GM12878 (cell line): ENCODE measurements around the gene RWDD2A. TPM values are rescaled to one million over a fixed set of nuclear protein-coding genes. Genes with fewer than 3 reads are reported as not detected.
A peak's percentile ranks its signal among the peaks of the same experiment; 100 is the strongest.

Experiments used
- ATAC-seq: fragments of 200-7000 bp; cut with Tn5 transposase; 3 replicates; pipeline ENCODE4 v1.9.1; 2020; ENCODE audit warnings: mild to moderate bottlenecking, moderate library complexity
- BruUV-seq: library from RNA; stranded (reverse); fragments of 400-500 nt; replicated peaks from 2 replicates; lab custom pipeline; 2021; lab: Mats Ljungman, UMichigan
- CTCF ChIA-PET: fragments of 300-600 bp; sonication (Branson Sonifier 250); formaldehyde crosslinking; extraction: SDS; loops from one replicate; lab custom pipeline; 2021; ENCODE audit warnings: inconsistent platforms; lab: Yijun Ruan, JAX
- POLR2A ChIA-PET: fragments of 350-600 bp; formaldehyde crosslinking; extraction: SDS; loops from one replicate; lab custom pipeline; 2021; ENCODE audit warnings: inconsistent platforms; lab: Charles Lee
- RAD21 ChIA-PET: fragments of 300-600 bp; sonication (Branson Sonifier 250); formaldehyde crosslinking; loops from one replicate; lab custom pipeline; 2023; ENCODE audit warnings: antibody characterized with exemption; ENCODE audit not compliant: unreplicated experiment; lab: Charles Lee
- SMC1A ChIA-PET: fragments of 300-600 bp; sonication (Branson Sonifier 250); formaldehyde crosslinking; loops from one replicate; lab custom pipeline; 2023; ENCODE audit not compliant: unreplicated experiment, uncharacterized antibody; lab: Charles Lee
- DNase-seq: peaks from one replicate; pipeline ENCODE4 v3.0.0-alpha.2; 2011; ENCODE audit warnings: low read depth, low spot score
- FAIRE-seq: peaks from 3 replicates; lab custom pipeline; 2011; peaks lifted over from hg19 to GRCh38; lab: Jason Lieb, UNC
- H2AFZ ChIP-seq: 2 replicates; pipeline ENCODE4 v1.6.0; 2011; ENCODE audit warnings: low read depth, low read length, control low read depth; ENCODE audit not compliant: control insufficient read depth
- H3K27ac ChIP-seq: 2 replicates; pipeline ENCODE4 v1.5.1; 2011; ENCODE audit warnings: control low read depth; ENCODE audit not compliant: control insufficient read depth, insufficient read depth
- H3K27me3 ChIP-seq, 2 experiments: replicated peaks in 1 of 2; 2 replicates each; pipeline versions ENCODE4 v1.6.0 to v1.6.1; 2011; ENCODE audit warnings: low read length in 1 of 2; ENCODE audit not compliant: control insufficient read depth in 2 of 2, insufficient read depth in 2 of 2
- H3K36me3 ChIP-seq, 2 experiments: 2 replicates each; pipeline ENCODE4 v1.5.1; 2011; ENCODE audit warnings: low read length in 1 of 2; ENCODE audit not compliant: control insufficient read depth in 2 of 2, insufficient read depth in 2 of 2
- H3K4me1 ChIP-seq: 2 replicates; pipeline ENCODE4 v1.6.1; 2011; ENCODE audit warnings: mild to moderate bottlenecking, low read length, moderate library complexity, mixed read lengths; ENCODE audit not compliant: control insufficient read depth, insufficient read depth
- H3K4me2 ChIP-seq: 2 replicates; pipeline ENCODE4 v1.6.0; 2011; ENCODE audit warnings: control low read depth; ENCODE audit not compliant: control insufficient read depth, insufficient read depth
- H3K4me3 ChIP-seq: fragments of 200-600 bp; sonication (generic); 2 replicates; pipeline ENCODE4 v1.5.1; 2016
- H3K79me2 ChIP-seq: 2 replicates; pipeline ENCODE4 v1.6.0; 2011; ENCODE audit warnings: low read length; ENCODE audit not compliant: control insufficient read depth, insufficient read depth
- H3K9ac ChIP-seq: 2 replicates; pipeline ENCODE4 v1.8.0; 2011; ENCODE audit warnings: low read length, control low read depth, mixed read lengths; ENCODE audit not compliant: control insufficient read depth, insufficient read depth
- H3K9me3 ChIP-seq: replicated peaks from 3 replicates; pipeline ENCODE4 v1.5.1; 2011; ENCODE audit warnings: mild to moderate bottlenecking, low read length; ENCODE audit not compliant: control insufficient read depth, insufficient read depth
- H4K20me1 ChIP-seq: 2 replicates; pipeline ENCODE4 v1.6.0; 2011; ENCODE audit not compliant: control insufficient read depth, insufficient read depth
- ATF7 ChIP-seq: fragments of 450-650 bp; IDR thresholded peaks from 2 replicates; pipeline ENCODE4 v1.6.1; 2016; ENCODE audit warnings: low read depth, mild to moderate bottlenecking
- BHLHE40 ChIP-seq, 2 experiments: fragments of 450-650 bp in 1 of 2; IDR thresholded peaks; 2 replicates each; pipeline ENCODE4 v1.6.1; 2011 to 2017; ENCODE audit warnings: low read depth in 2 of 2, borderline replicate concordance in 1 of 2, improper control_type of control experiment in 1 of 2, low read length in 1 of 2, mild to moderate bottlenecking in 1 of 2
- IKZF1 ChIP-seq: fragments of 450-650 bp; conservative IDR thresholded peaks from 2 replicates; pipeline ENCODE4 v1.6.1; 2017; ENCODE audit warnings: antibody characterized with exemption, mild to moderate bottlenecking
- IRF5 ChIP-seq: fragments of 450-650 bp; IDR thresholded peaks from 2 replicates; pipeline ENCODE4 v1.6.1; 2017; ENCODE audit warnings: borderline replicate concordance
- PRDM15 ChIP-seq: fragments of 450-650 bp; formaldehyde crosslinking; IDR thresholded peaks from 2 replicates; pipeline ENCODE4 v1.4.0; 2020; ENCODE audit warnings: mild to moderate bottlenecking, moderate library complexity
- SMARCA5 ChIP-seq: fragments of 450-650 bp; IDR thresholded peaks from 2 replicates; pipeline ENCODE4 v1.6.1; 2017; ENCODE audit warnings: mild to moderate bottlenecking
- TARDBP ChIP-seq: IDR thresholded peaks from 2 replicates; pipeline ENCODE4 v1.6.1; 2016; ENCODE audit warnings: borderline replicate concordance
- WGBS: methylation state at CpG from one replicate; pipeline ENCODE4 v1.1.6; 2016; ENCODE audit warnings: low lambda C conversion rate; ENCODE audit not compliant: insufficient replicate concordance, insufficient coverage; ENCODE audit errors: missing lambda C conversion rate; 5-methylcytosine and 5-hydroxymethylcytosine counted together
- in situ Hi-C: fragments of 300-500 bp; cut with MboI; formaldehyde crosslinking; loops from 9 replicates; pipeline ENCODE4 v1.14.3; 2018; ENCODE audit warnings: mixed read lengths
- intact Hi-C: fragments of 100-400 bp; cut with micrococcal nuclease; formaldehyde crosslinking; loops from one replicate; pipeline ENCODE4 v1.14.2; 2022; ENCODE audit not compliant: unreplicated experiment
- polyA plus RNA-seq, 11 experiments: library from polyadenylated mRNA; depleted of rRNA in 4 of 11; unstranded in 6 of 11; stranded (reverse) in 5 of 11; fragments of >200 nt; fragmentation: Nextera tagmentation in 4 of 11; fragmentation: Illumina TruSeq in 1 of 11; extraction: Ambion mirVana in 4 of 11; extraction: Trizol in 1 of 11; gene quantifications; 1 replicate in 1 of 11; 2 replicates in 10 of 11; pipeline versions ENCODE4 v1.2.1 to v1.2.3, GENCODE V29; 2011 to 2016; ENCODE audit warnings: inconsistent platforms in 2 of 11, missing spikeins in 2 of 11, low read depth in 1 of 11
- total RNA-seq, 4 experiments: library from RNA; depleted of rRNA in 3 of 4; stranded (reverse); fragments of >200 nt in 3 of 4; fragmentation: Illumina TruSeq in 1 of 4; extraction: Trizol in 1 of 4; gene quantifications; 2 replicates each; pipeline versions ENCODE4 v1.2.1 to v1.2.3, GENCODE V29; 2013 to 2021
- TF ChIP-seq, protein P1 (sequence below): fragments of 450-650 bp; IDR thresholded peaks from 2 replicates; pipeline ENCODE4 v1.6.1; 2017; ENCODE audit warnings: low read depth, mild to moderate bottlenecking, moderate library complexity

The RWDD2A gene
- total and polyA plus RNA-seq, 10 of the 15 experiments (the other 5 are each of a cell fraction or from before 2014, with no cell fraction given) = 2.3 to 4.6 (median 2.9) TPM

DNA sequence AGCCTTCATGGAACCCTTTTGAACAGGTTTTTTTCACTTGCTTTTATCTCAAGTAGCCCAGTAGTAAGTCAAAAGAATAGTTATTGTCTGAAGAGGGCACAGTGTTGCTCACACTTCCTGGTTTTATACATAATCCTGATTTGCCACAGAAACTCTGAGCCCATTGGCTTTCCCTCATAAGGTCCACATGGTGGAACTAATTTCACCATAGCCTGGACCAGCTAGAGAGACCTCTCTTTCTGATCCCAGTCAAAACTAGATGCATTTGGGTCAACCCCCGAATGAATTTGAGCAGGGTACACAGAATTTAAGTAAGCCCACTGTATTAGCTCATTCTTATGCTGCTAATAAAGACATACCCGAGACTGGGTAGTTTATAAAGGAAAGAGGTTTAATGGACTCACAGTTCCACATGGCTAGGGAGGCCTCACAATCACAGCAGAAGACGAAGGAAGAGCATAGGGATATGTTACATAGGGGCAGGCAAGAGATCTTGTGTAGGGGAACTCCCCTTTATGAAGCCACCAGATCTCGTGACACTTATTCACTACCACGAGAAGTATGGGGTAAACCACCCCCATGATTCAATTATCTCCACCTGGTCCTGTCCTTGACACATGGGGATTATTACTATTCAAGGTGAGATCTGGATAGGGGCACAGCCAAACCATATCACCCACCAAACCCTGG lies 6.2 kb downstream of the RWDD2A start (continued):
- TF ChIP-seq, protein P1, sequence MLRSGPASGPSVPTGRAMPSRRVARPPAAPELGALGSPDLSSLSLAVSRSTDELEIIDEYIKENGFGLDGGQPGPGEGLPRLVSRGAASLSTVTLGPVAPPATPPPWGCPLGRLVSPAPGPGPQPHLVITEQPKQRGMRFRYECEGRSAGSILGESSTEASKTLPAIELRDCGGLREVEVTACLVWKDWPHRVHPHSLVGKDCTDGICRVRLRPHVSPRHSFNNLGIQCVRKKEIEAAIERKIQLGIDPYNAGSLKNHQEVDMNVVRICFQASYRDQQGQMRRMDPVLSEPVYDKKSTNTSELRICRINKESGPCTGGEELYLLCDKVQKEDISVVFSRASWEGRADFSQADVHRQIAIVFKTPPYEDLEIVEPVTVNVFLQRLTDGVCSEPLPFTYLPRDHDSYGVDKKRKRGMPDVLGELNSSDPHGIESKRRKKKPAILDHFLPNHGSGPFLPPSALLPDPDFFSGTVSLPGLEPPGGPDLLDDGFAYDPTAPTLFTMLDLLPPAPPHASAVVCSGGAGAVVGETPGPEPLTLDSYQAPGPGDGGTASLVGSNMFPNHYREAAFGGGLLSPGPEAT = 0 out of 2 replicates have a peak, but pooled peaks have one; percentile 25
- TF ChIP-seq BHLHE40 (IDR thresholded peaks at IDR 0.05; ENCODE audit: borderline replicate concordance in 1 of 2, low read depth in 2 of 2, low read length in 1 of 2) = peak in 1 of 2 experiments; percentile 77; a peak in 2 of 4 replicates
- 0 out of 2 replicates have a peak, but pooled peaks have one; percentile 18 for TF ChIP-seq ATF7
- TF ChIP-seq, all 136 proteins: peak for 5

- DNase-seq (no peak), ATAC-seq (no peak), FAIRE-seq (no peak)
- ChIA-PET POLR2A (interaction anchor here (0.6 to 2.8 kb wide), 3 partner anchors 132 to 623 kb away, joined by 3 to 12 read pairs (median 3); partner anchors contain the start of gene DOP1A), CTCF (interaction anchor here (1.5 to 19.2 kb wide), 4 partner anchors 16 to 134 kb away, joined by 3 to 195 read pairs (median 14); partner anchors contain the start of genes DOP1A and UBE3D), SMC1A (interaction anchor here (1.0 to 4.5 kb wide), 5 partner anchors 11 to 327 kb away, joined by 3 to 26 read pairs (median 3); partner anchors contain the start of genes DOP1A and UBE3D), RAD21 (interaction anchor here (0.6 to 0.9 kb wide), 2 partner anchors 15 to 922 kb away, joined by 4 to 6 read pairs; no protein-coding TSS in a partner anchor)
- no peak overlapping the region for H3K9ac ChIP-seq
- no peaks in the 10 kb centered on the region for H3K27me3 ChIP-seq
- H3K79me2 ChIP-seq = no peaks in the 10 kb centered on the region
- H3K27ac ChIP-seq = no peak overlapping the region
- BruUV-seq = no TSS peak
- in situ Hi-C loops (loop anchor here (10.0 kb wide), 1 partner anchor 955 kb away; the partner anchor contains the start of gene IBTK), intact Hi-C loops (loop anchor here (10.0 kb wide), 1 partner anchor 955 kb away; the partner anchor contains the start of gene IBTK)
- no peaks in the 10 kb centered on the region for H4K20me1 ChIP-seq
- TF ChIP-seq IKZF1 = no peak
- no peak for TF ChIP-seq IRF5
- TF ChIP-seq PRDM15 (CRISPR knock-in tag) = no peak
- no peak for TF ChIP-seq TARDBP
- no peak for TF ChIP-seq SMARCA5
- H3K36me3 ChIP-seq = peaks cover 0 to 5% of the 10 kb centered on the region in 2 experiments; a peak in 2 of 4 replicates
- H3K4me1 ChIP-seq = no peaks in the 10 kb centered on the region; the same call in 1 of the 2 replicates
- H2AFZ ChIP-seq = peak overlapping the region; percentile 19
- H3K4me3 ChIP-seq = no peak overlapping the region
- no peaks in the 10 kb centered on the region for H3K9me3 ChIP-seq
- 100% methylated on average over 2 of the region's 2 CpGs for WGBS
- H3K4me2 ChIP-seq = 0 out of 2 replicates have a peak overlapping the region, but pooled peaks have one; percentile 7
These were observed 6.7 kb downstream of the RWDD2A start for GRCh38 chr6:83199863-83200225.
